Heart left ventricle (tissue), 13 donors: ENCODE results near the gene SLC22A6.

Source experiments
- POLR2A ChIP-seq, 2 donors: fragments of 450-650 bp; IDR thresholded peaks; one replicate each; pipeline ENCODE4 v1.6.1; 2017; ENCODE audit warnings: antibody characterized with exemption in 2 of 2, mild to moderate bottlenecking in 2 of 2, moderate library complexity in 2 of 2
- TF ChIP-seq, protein P1 (sequence below), 12 donors: fragments of 200-600 bp; sonication (generic) in 4 of 12; IDR thresholded peaks; one replicate each; pipeline versions ENCODE4 v1.5.0 to v1.8.0; 2018 to 2022; ENCODE audit warnings: antibody characterized with exemption in 12 of 12, mild to moderate bottlenecking in 5 of 12
- donor health status: ischemic (EF 13 %, LVEDD 7.1; RV severe dilation, severe dysfunction).
- donor health status: DM: no; HTN: yes; CAD: no.
- donor health status: DM: no; HTN: no; CAD: no.
- donor health status: ischemic (EF 25% LVEDD 6.9; RV normal size, moderate dysfunction).
- donor health status: ischemic (EF 25% LVEDD 5.7; RV mildly dilated, moderate dysfunction).
- donor health status: ischemic (EF 35%, LVEDD 5.7; RV mildly dilated, moderate dysfunction).
- donor health status: nonischemic (EF 11% LVEDD 7.7; RV severe dilation, severe dysfunction).
- donor health status: DM: yes; HTN: yes; CAD: no.
- donor health status: PGD.
- donor health status: ischemic (EF 29% LVEDD 5.4; RV normal size, mild dysfunction).
- donor health status: nonischemic (EF 23%, LVEDD 6.1; RV moderate dilation, normal function).

DNA sequence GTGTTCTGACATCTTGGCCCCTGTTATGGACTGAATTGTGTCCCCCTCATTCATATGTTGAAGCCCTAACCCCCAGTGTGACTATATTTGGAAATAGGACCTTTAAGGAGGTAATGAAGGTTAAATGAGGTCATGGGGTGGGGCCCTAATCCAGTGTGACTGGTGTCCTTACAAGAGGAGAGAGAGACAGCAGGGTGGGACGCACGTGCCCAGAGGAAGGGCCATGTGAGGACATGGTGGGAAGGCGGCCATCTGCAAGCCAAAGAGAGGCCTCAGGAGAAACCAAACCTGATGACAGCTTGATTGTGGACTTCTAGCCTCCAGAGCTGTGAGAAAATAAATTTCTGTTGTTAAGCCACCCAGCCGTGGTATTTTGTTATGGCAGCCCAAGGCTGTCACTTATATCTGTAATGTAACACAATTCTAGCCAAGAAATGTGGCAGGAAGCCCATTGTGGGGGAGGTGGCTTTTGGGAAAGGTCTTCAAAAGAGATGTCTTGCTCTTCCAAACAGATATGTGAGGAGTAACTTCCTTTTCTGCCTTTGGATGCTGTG is 23.7 kb downstream of the SLC22A6 start:
- TF ChIP-seq, protein P1, sequence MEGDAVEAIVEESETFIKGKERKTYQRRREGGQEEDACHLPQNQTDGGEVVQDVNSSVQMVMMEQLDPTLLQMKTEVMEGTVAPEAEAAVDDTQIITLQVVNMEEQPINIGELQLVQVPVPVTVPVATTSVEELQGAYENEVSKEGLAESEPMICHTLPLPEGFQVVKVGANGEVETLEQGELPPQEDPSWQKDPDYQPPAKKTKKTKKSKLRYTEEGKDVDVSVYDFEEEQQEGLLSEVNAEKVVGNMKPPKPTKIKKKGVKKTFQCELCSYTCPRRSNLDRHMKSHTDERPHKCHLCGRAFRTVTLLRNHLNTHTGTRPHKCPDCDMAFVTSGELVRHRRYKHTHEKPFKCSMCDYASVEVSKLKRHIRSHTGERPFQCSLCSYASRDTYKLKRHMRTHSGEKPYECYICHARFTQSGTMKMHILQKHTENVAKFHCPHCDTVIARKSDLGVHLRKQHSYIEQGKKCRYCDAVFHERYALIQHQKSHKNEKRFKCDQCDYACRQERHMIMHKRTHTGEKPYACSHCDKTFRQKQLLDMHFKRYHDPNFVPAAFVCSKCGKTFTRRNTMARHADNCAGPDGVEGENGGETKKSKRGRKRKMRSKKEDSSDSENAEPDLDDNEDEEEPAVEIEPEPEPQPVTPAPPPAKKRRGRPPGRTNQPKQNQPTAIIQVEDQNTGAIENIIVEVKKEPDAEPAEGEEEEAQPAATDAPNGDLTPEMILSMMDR (IDR thresholded peaks at IDR 0.05): no peak
- no peak for TF ChIP-seq POLR2A (IDR thresholded peaks at IDR 0.05)
